IMR-90 (cell line): Measurements from ENCODE around the gene CLRN3. TPM values are rescaled to one million over a fixed set of nuclear protein-coding genes. Genes with fewer than 3 reads are reported as not detected.
A peak's percentile ranks its signal among the peaks of the same experiment; 100 is the strongest.

ENCODE experiments used
- ATAC-seq: fragments of 200-7000 bp; cut with Tn5 transposase; 2 replicates; pipeline ENCODE4 v1.9.1; 2020; ENCODE audit warnings: low read depth, mild to moderate bottlenecking, moderate library complexity
- BruUV-seq: library from RNA; stranded (reverse); fragments of 400-500 nt; replicated peaks from 2 replicates; lab custom pipeline; 2021; lab: Mats Ljungman, UMichigan
- CTCF ChIA-PET: fragments of 300-600 bp; formaldehyde crosslinking; extraction: SDS; loops from one replicate; lab custom pipeline; 2021; ENCODE audit warnings: antibody characterized with exemption; lab: Yijun Ruan, JAX
- POLR2A ChIA-PET: fragments of 300-600 bp; sonication (Branson Sonifier 250); formaldehyde crosslinking; loops from one replicate; lab custom pipeline; 2022; ENCODE audit warnings: antibody characterized with exemption; ENCODE audit not compliant: unreplicated experiment; lab: Charles Lee
- DNase-seq: peaks from one replicate; pipeline ENCODE4 v3.0.0; 2013
- H2AFZ ChIP-seq: replicated peaks from 2 replicates; pipeline ENCODE3; 2013; ENCODE audit warnings: low read length, mild to moderate bottlenecking; ENCODE audit not compliant: poor library complexity
- H2AK5ac ChIP-seq: 2 replicates; pipeline ENCODE4 v1.6.1; 2013; ENCODE audit warnings: low read depth, low read length, inconsistent platforms
- H2AK9ac ChIP-seq: replicated peaks from 2 replicates; pipeline ENCODE3; 2013; ENCODE audit warnings: mild to moderate bottlenecking, low read depth, low read length, moderate library complexity; ENCODE audit not compliant: poor library complexity
- H2BK120ac ChIP-seq: 2 replicates; pipeline ENCODE4 v1.6.1; 2013; ENCODE audit warnings: low read depth, low read length, inconsistent platforms
- H2BK15ac ChIP-seq: 3 replicates; pipeline ENCODE4 v1.6.1; 2013; ENCODE audit warnings: low read depth, low read length, inconsistent platforms
- H2BK20ac ChIP-seq: 2 replicates; pipeline ENCODE4 v1.6.1; 2013; ENCODE audit warnings: low read depth, mild to moderate bottlenecking, inconsistent platforms, low read length, moderate library complexity
- H2BK5ac ChIP-seq: 2 replicates; pipeline ENCODE4 v1.6.1; 2013; ENCODE audit warnings: mild to moderate bottlenecking, low read depth, low read length, inconsistent platforms; ENCODE audit not compliant: poor library complexity, severe bottlenecking
- H3K14ac ChIP-seq: replicated peaks from 2 replicates; pipeline ENCODE4 v1.6.1; 2013; ENCODE audit warnings: low read depth, low read length, inconsistent platforms
- H3K18ac ChIP-seq: 2 replicates; pipeline ENCODE4 v1.6.1; 2013; ENCODE audit warnings: low read depth, low read length, control low read depth
- H3K23ac ChIP-seq: 2 replicates; pipeline ENCODE4 v1.6.1; 2013; ENCODE audit warnings: low read depth, low read length, inconsistent platforms
- H3K27ac ChIP-seq: 2 replicates; pipeline ENCODE4 v1.5.1; 2013; ENCODE audit warnings: mild to moderate bottlenecking, control low read depth, low read length; ENCODE audit not compliant: insufficient read depth
- H3K27me3 ChIP-seq: 2 replicates; pipeline ENCODE4 v1.6.1; 2013; ENCODE audit warnings: low read length; ENCODE audit not compliant: control insufficient read depth, insufficient read depth
- H3K36me3 ChIP-seq: 2 replicates; pipeline ENCODE4 v1.6.1; 2013; ENCODE audit warnings: low read length, mixed read lengths; ENCODE audit not compliant: control insufficient read depth, insufficient read depth
- H3K4ac ChIP-seq: 2 replicates; pipeline ENCODE4 v1.6.1; 2013; ENCODE audit warnings: low read depth, low read length, inconsistent platforms
- H3K4me1 ChIP-seq: 2 replicates; pipeline ENCODE4 v1.6.1; 2013; ENCODE audit warnings: low read length, mixed read lengths; ENCODE audit not compliant: control insufficient read depth, insufficient read depth
- H3K4me2 ChIP-seq: 2 replicates; pipeline ENCODE4 v1.6.1; 2013; ENCODE audit warnings: low read depth, mild to moderate bottlenecking, control low read depth, low read length, moderate library complexity
- H3K4me3 ChIP-seq: 2 replicates; pipeline ENCODE4 v1.5.1; 2013; ENCODE audit warnings: low read depth, mild to moderate bottlenecking, control low read depth, low read length, moderate library complexity; ENCODE audit not compliant: insufficient read depth
- H3K56ac ChIP-seq: 2 replicates; pipeline ENCODE4 v1.6.1; 2013; ENCODE audit warnings: low read length, inconsistent platforms; ENCODE audit not compliant: insufficient read depth; ENCODE audit errors: extremely low read depth
- H3K79me1 ChIP-seq, 2 experiments: 2 replicates each; pipeline ENCODE4 v1.6.1; 2013; ENCODE audit warnings: low read length in 2 of 2, inconsistent platforms in 1 of 2, low read depth in 1 of 2
- H3K9ac ChIP-seq: 2 replicates; pipeline ENCODE4 v1.6.1; 2013; ENCODE audit warnings: low read depth, low read length, control low read depth
- H3K9me1 ChIP-seq: 2 replicates; pipeline ENCODE4 v1.6.1; 2013; ENCODE audit warnings: low read length, inconsistent platforms; ENCODE audit not compliant: insufficient read depth
- H3K9me3 ChIP-seq: 2 replicates; pipeline ENCODE4 v1.6.1; 2013; ENCODE audit warnings: low read length; ENCODE audit not compliant: control insufficient read depth, insufficient read depth
- H4K20me1 ChIP-seq: 2 replicates; pipeline ENCODE4 v1.6.1; 2013; ENCODE audit warnings: low read length, inconsistent platforms; ENCODE audit not compliant: insufficient read depth
- H4K5ac ChIP-seq: 2 replicates; pipeline ENCODE4 v1.6.1; 2013; ENCODE audit warnings: mild to moderate bottlenecking, low read depth, low read length, control low read depth
- H4K8ac ChIP-seq, 2 experiments: 2 replicates each; pipeline ENCODE4 v1.6.1; 2013; ENCODE audit warnings: low read depth in 2 of 2, low read length in 2 of 2, control low read depth in 1 of 2, inconsistent platforms in 1 of 2
- H4K91ac ChIP-seq: 2 replicates; pipeline ENCODE4 v1.6.1; 2013; ENCODE audit warnings: low read depth, low read length, inconsistent platforms; ENCODE audit not compliant: insufficient read depth
- BHLHE40 ChIP-seq: fragments of 150-350 bp; IDR thresholded peaks from 2 replicates; pipeline ENCODE4 v1.6.1; 2016; ENCODE audit warnings: mild to moderate bottlenecking, low read depth, low read length
- CEBPB ChIP-seq: IDR thresholded peaks from 2 replicates; pipeline ENCODE4 v1.6.1; 2012; ENCODE audit warnings: low read depth, low read length, improper control_type of control experiment
- CHD1 ChIP-seq: IDR thresholded peaks from 2 replicates; pipeline ENCODE4 v1.6.1; 2012; ENCODE audit warnings: low read depth, low read length, improper control_type of control experiment
- FOS ChIP-seq: fragments of 150-350 bp; IDR thresholded peaks from 2 replicates; pipeline ENCODE4 v1.6.1; 2016; ENCODE audit warnings: low read depth, low read length
- MAFK ChIP-seq: IDR thresholded peaks from 2 replicates; pipeline ENCODE4 v1.6.1; 2012; ENCODE audit warnings: low read depth, low read length, improper control_type of control experiment
- MAZ ChIP-seq: IDR thresholded peaks from 2 replicates; pipeline ENCODE4 v1.6.1; 2012; ENCODE audit warnings: low read depth, mild to moderate bottlenecking, low read length, improper control_type of control experiment, moderate library complexity, borderline replicate concordance
- MXI1 ChIP-seq: IDR thresholded peaks from 2 replicates; pipeline ENCODE4 v1.6.1; 2012; ENCODE audit warnings: low read depth, mild to moderate bottlenecking, low read length, moderate library complexity, borderline replicate concordance
- NFE2L2 ChIP-seq: fragments of 150-350 bp; IDR thresholded peaks from 2 replicates; pipeline ENCODE4 v1.6.1; 2016; ENCODE audit warnings: low read depth, mild to moderate bottlenecking, low read length
- POLR2A ChIP-seq: IDR thresholded peaks from 2 replicates; pipeline ENCODE4 v1.6.1; 2012; ENCODE audit warnings: mild to moderate bottlenecking, low read depth, low read length
- RAD21 ChIP-seq: IDR thresholded peaks from 2 replicates; pipeline ENCODE4 v1.6.1; 2012; ENCODE audit warnings: low read length, improper control_type of control experiment
- RCOR1 ChIP-seq: IDR thresholded peaks from 2 replicates; pipeline ENCODE4 v1.6.1; 2012; ENCODE audit warnings: mild to moderate bottlenecking, low read length, improper control_type of control experiment; ENCODE audit not compliant: insufficient replicate concordance
- RFX5 ChIP-seq: IDR thresholded peaks from 2 replicates; pipeline ENCODE4 v1.8.0; 2012; ENCODE audit warnings: low read depth, mild to moderate bottlenecking, low read length, moderate library complexity
- SMC3 ChIP-seq: fragments of 150-350 bp; IDR thresholded peaks from 2 replicates; pipeline ENCODE4 v1.6.1; 2016; ENCODE audit warnings: low read depth, mild to moderate bottlenecking, antibody characterized with exemption, low read length, moderate library complexity
- WGBS, 2 experiments: methylation state at CpG; one replicate each; pipeline versions ENCODE4 v1.1.5 to v1.1.7; 2013; ENCODE audit warnings: missing lambda C conversion rate in 2 of 2; ENCODE audit not compliant: insufficient read length in 1 of 2; ENCODE audit errors: extremely low coverage in 2 of 2; 5-methylcytosine and 5-hydroxymethylcytosine counted together
- dilution Hi-C: fragments of 300-500 bp; cut with HindIII; formaldehyde crosslinking; loops from one replicate; pipeline ENCODE4 v1.14.3; 2018; ENCODE audit warnings: low sequenced_read_pairs; ENCODE audit not compliant: unreplicated experiment
- in situ Hi-C: fragments of 300-500 bp; cut with MboI; formaldehyde crosslinking; loops from 3 replicates; pipeline ENCODE4 v1.14.3; 2019; ENCODE audit warnings: low sequenced_read_pairs, inconsistent platforms, mixed read lengths
- intact Hi-C: fragments of 100-400 bp; cut with micrococcal nuclease; formaldehyde crosslinking; loops from 2 replicates; pipeline ENCODE4 v1.10.0; 2022
- polyA plus RNA-seq, 3 experiments: library from polyadenylated mRNA; depleted of rRNA; stranded (reverse); fragments of >200 nt; gene quantifications; 2 replicates each; pipeline ENCODE4 v1.2.3, GENCODE V29; 2012; ENCODE audit warnings: low replicate concordance in 1 of 3
- total RNA-seq: library from RNA; depleted of rRNA; stranded (reverse); fragments of >200 nt; gene quantifications from 2 replicates; pipeline ENCODE4 v1.2.3, GENCODE V29; 2012
- TF ChIP-seq, protein P1 (sequence below): conservative IDR thresholded peaks from 2 replicates; pipeline ENCODE4 v1.5.1; 2012; ENCODE audit warnings: mild to moderate bottlenecking, low read depth, low read length, improper control_type of control experiment
- TF ChIP-seq, protein P2 (sequence below): fragments of 150-350 bp; IDR thresholded peaks from 2 replicates; pipeline ENCODE4 v1.6.1; 2017; ENCODE audit warnings: mild to moderate bottlenecking, antibody characterized with exemption, low read length, low read depth
- TF ChIP-seq, protein P3 (sequence below): fragments of 150-350 bp; IDR thresholded peaks from 2 replicates; pipeline ENCODE4 v1.6.1; 2016; ENCODE audit warnings: low read depth, mild to moderate bottlenecking, low read length, moderate library complexity, borderline replicate concordance

The CLRN3 gene
- total and polyA plus RNA-seq, 2 of the 4 experiments (the other 2 are of a cell fraction): not detected

DNA sequence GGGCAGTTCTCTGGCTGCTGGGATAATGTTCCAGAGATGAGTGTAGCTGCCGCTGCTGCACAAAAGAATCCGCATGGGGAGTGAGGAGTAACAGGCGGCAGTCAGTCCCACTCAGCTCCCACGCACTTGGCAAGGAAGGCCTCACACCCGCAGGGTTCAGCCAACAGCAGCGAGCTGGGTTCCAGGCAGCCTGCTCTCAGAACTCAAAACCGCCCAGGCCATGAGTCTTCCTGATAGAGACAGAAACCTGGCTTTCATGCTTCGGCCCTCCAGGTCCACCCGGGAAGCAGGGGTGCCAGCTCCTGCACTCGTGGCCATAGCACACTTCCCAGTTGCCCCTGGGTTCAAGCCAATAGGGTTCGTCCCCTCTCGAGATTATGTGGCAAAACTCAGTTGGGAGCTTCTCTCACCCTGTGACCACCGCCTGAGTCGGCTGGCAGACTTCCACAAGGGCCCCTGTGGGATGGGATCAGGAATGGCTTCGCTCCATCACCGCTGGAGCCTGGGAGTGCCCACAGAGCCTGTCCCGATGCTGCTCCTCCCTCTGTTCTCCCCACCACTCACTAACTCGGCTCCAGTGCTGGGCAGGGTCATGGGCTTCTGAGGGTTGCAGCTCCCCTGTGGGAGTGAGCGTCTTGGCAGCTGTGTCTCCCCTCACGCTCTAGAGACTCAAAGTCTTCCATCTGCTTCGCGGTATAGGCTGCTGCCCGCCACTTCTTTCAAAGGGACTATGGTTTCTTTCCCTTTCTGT lies 20.6 kb downstream of the CLRN3 start:
- Histone ChIP-seq H4K20me1 (no peaks in the 10 kb centered on the region), H3K4ac (no peak overlapping the region), H3K4me1 (no peaks in the 10 kb centered on the region), H3K79me1 (no peaks in the 10 kb centered on the region), H3K9me1 (no peaks in the 10 kb centered on the region), H3K4me3 (no peak overlapping the region), H2AK5ac (no peak overlapping the region), H3K27me3 (no peaks in the 10 kb centered on the region; the same call in 1 of the 2 replicates), H4K91ac (no peak overlapping the region), H3K9me3 (0 out of 2 replicates have a peak, but pooled peaks cover 5% of the 10 kb centered on the region), H4K8ac (no peak overlapping the region), H2AFZ (no peak overlapping the region), H3K18ac (no peak overlapping the region), H3K23ac (no peak overlapping the region), H3K14ac (no peak overlapping the region), H3K9ac (no peak overlapping the region), H3K4me2 (no peak overlapping the region; the same call in 1 of the 2 replicates), H4K5ac (no peak overlapping the region), H3K27ac (no peak overlapping the region), H2BK15ac (no peak overlapping the region), H3K36me3 (no peaks in the 10 kb centered on the region), H2BK5ac (no peak overlapping the region), H2BK20ac (no peak overlapping the region), H2AK9ac (no peak overlapping the region), H2BK120ac (no peak overlapping the region), H3K56ac (no peak overlapping the region)
- dilution Hi-C loops (no loop called here), intact Hi-C loops (no loop called here), in situ Hi-C loops (no loop called here)
- CTCF ChIA-PET: no interaction called here
- POLR2A ChIA-PET: no interaction called here
- TF ChIP-seq RCOR1 (no peak), RAD21 (no peak), CHD1 (no peak), BHLHE40 (no peak), MAFK (no peak), MXI1 (no peak), MAZ (no peak), POLR2A (no peak), RFX5 (no peak), SMC3 (no peak), FOS (no peak), CEBPB (no peak), NFE2L2 (no peak)
- TF ChIP-seq, protein P1, sequence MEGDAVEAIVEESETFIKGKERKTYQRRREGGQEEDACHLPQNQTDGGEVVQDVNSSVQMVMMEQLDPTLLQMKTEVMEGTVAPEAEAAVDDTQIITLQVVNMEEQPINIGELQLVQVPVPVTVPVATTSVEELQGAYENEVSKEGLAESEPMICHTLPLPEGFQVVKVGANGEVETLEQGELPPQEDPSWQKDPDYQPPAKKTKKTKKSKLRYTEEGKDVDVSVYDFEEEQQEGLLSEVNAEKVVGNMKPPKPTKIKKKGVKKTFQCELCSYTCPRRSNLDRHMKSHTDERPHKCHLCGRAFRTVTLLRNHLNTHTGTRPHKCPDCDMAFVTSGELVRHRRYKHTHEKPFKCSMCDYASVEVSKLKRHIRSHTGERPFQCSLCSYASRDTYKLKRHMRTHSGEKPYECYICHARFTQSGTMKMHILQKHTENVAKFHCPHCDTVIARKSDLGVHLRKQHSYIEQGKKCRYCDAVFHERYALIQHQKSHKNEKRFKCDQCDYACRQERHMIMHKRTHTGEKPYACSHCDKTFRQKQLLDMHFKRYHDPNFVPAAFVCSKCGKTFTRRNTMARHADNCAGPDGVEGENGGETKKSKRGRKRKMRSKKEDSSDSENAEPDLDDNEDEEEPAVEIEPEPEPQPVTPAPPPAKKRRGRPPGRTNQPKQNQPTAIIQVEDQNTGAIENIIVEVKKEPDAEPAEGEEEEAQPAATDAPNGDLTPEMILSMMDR: no peak
- TF ChIP-seq, protein P2, sequence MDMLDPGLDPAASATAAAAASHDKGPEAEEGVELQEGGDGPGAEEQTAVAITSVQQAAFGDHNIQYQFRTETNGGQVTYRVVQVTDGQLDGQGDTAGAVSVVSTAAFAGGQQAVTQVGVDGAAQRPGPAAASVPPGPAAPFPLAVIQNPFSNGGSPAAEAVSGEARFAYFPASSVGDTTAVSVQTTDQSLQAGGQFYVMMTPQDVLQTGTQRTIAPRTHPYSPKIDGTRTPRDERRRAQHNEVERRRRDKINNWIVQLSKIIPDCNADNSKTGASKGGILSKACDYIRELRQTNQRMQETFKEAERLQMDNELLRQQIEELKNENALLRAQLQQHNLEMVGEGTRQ: no peak
- TF ChIP-seq, protein P3, sequence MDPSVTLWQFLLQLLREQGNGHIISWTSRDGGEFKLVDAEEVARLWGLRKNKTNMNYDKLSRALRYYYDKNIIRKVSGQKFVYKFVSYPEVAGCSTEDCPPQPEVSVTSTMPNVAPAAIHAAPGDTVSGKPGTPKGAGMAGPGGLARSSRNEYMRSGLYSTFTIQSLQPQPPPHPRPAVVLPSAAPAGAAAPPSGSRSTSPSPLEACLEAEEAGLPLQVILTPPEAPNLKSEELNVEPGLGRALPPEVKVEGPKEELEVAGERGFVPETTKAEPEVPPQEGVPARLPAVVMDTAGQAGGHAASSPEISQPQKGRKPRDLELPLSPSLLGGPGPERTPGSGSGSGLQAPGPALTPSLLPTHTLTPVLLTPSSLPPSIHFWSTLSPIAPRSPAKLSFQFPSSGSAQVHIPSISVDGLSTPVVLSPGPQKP: no peak
- peak; percentile 1 for DNase-seq
- WGBS, 2 experiments: 55% methylated on average over 6 of the region's 23 CpGs; no CpG with 5 or more reads in 1 of the 2 experiments
- no peak for ATAC-seq
- BruUV-seq: no TSS peak
